Right lobe of liver (tissue), 6 donors: ENCODE data around the gene CANT1. TPM values are rescaled to one million over a fixed set of nuclear protein-coding genes. Genes with fewer than 3 reads are reported as not detected.

Source experiments
- ATAC-seq, 4 donors: fragments of 200-7000 bp; cut with Tn5 transposase; one replicate each; pipeline ENCODE4 v1.9.1; 2020; ENCODE audit warnings: mild to moderate bottlenecking in 4 of 4, moderate library complexity in 4 of 4
- DNase-seq, 3 donors: peaks; one replicate each; pipeline ENCODE4 v3.0.0-alpha.2; 2020
- H3K27ac ChIP-seq, 3 donors: fragments of 200-600 bp; one replicate each; pipeline ENCODE4 v1.8.0; 2022
- H3K27me3 ChIP-seq, 2 donors: fragments of 200-600 bp; one replicate each; pipeline ENCODE4 v1.8.0; 2022
- H3K36me3 ChIP-seq, 4 donors: fragments of 200-600 bp; sonication (generic) in 1 of 4; one replicate each; pipeline versions ENCODE4 v1.5.1 to v1.8.0; 2017 to 2022; ENCODE audit warnings: control low read depth in 1 of 4
- H3K4me1 ChIP-seq, 4 donors: fragments of 200-600 bp; sonication (generic) in 1 of 4; one replicate each; pipeline versions ENCODE4 v1.5.1 to v1.8.0; 2017 to 2022; ENCODE audit warnings: control low read depth in 1 of 4
- H3K4me3 ChIP-seq, 3 donors: fragments of 200-600 bp; one replicate each; pipeline ENCODE4 v1.8.0; 2022
- H3K9me3 ChIP-seq, 4 donors: fragments of 200-600 bp; sonication (generic) in 1 of 4; one replicate each; pipeline versions ENCODE4 v1.5.1 to v1.8.0; 2017 to 2022; ENCODE audit warnings: control low read depth in 1 of 4
- CTCF ChIP-seq, 4 donors: fragments of 200-600 bp in 3 of 4; fragments of 450-650 bp in 1 of 4; IDR thresholded peaks; one replicate each; pipeline versions ENCODE4 v1.5.1 to v1.8.0; 2016 to 2022; ENCODE audit warnings: antibody characterized with exemption in 4 of 4, mild to moderate bottlenecking in 2 of 4
- POLR2A ChIP-seq: fragments of 450-650 bp; IDR thresholded peaks from one replicate; pipeline ENCODE4 v1.6.1; 2017; ENCODE audit warnings: antibody characterized with exemption, mild to moderate bottlenecking
- WGBS: methylation state at CpG from one replicate; pipeline ENCODE4 v1.1.6; 2018; ENCODE audit warnings: low coverage, low lambda C conversion rate; ENCODE audit not compliant: insufficient coverage; ENCODE audit errors: missing lambda C conversion rate; 5-methylcytosine and 5-hydroxymethylcytosine counted together
- intact Hi-C, 2 donors: fragments of 100-400 bp; cut with DNase I; formaldehyde crosslinking; loops; one replicate each; pipeline versions ENCODE4 v1.11.2 to v1.14.1; 2022
- total RNA-seq, 6 experiments: library from RNA; depleted of rRNA in 2 of 6; stranded (reverse); fragments of >200 nt in 2 of 6; fragmentation: NEBNext Ultra II Directional in 3 of 6; extraction: Animal tissue kit (Norgen Biotek cat#: 25700) in 3 of 6; gene quantifications; one replicate each; pipeline versions ENCODE4 v1.1.0 to v1.2.4, GENCODE V29; 2016 to 2023
- donor health status: DM: no; HTN: yes; CAD: no.
- donor health status: DM: no; HTN: no; CAD: no.
- donor health status: DM: no; HTN: no; CAD: no.
- donor health status: DM: no; HTN: yes; CAD: no.
- donor health status: DM: no; HTN: yes; CAD: no.

CANT1 gene
- total RNA-seq, 6 experiments from 2014 or later = 15.6 to 26.3 (median 18.7) TPM

GRCh38 chr17:78977681-78977943 is 32.0 kb downstream of the CANT1 start:
- H3K4me3 ChIP-seq = no peak overlapping the region
- H3K9me3 ChIP-seq = no peaks in the 10 kb centered on the region
- H3K4me1 ChIP-seq = peaks cover 0 to 18% (median 5%) of the 10 kb centered on the region in 4 donors
- H3K36me3 ChIP-seq = no peaks in the 10 kb centered on the region
- WGBS = 46% methylated on average over 2 of the region's 8 CpGs
- DNase-seq (no peak), ATAC-seq (no peak)
- intact Hi-C loops = no loop called here
- H3K27me3 ChIP-seq = no peaks in the 10 kb centered on the region
- no peak overlapping the region for H3K27ac ChIP-seq
- TF ChIP-seq CTCF (IDR thresholded peaks at IDR 0.05) (no peak), POLR2A (no peak)

GRCh38 chr17:78976907-78977680 is 32.5 kb downstream of the CANT1 start:
- intact Hi-C loops = no loop called here
- no peaks in the 10 kb centered on the region for H3K36me3 ChIP-seq
- no peaks in the 10 kb centered on the region for H3K9me3 ChIP-seq
- no peak for DNase-seq
- no peaks in the 10 kb centered on the region for H3K27me3 ChIP-seq
- ATAC-seq = no peak
- peaks cover 0 to 18% (median 5%) of the 10 kb centered on the region in 4 donors for H3K4me1 ChIP-seq
- no peak overlapping the region for H3K4me3 ChIP-seq
- no peak for TF ChIP-seq CTCF (IDR thresholded peaks at IDR 0.05)
- TF ChIP-seq POLR2A = no peak
- WGBS = no CpG with 5 or more reads among the region's 20 CpGs
- no peak overlapping the region for H3K27ac ChIP-seq

GRCh38 chr17:78974635-78975591 is 34.7 kb downstream of the CANT1 start:
- Histone ChIP-seq H3K4me1 (peaks cover 0 to 23% (median 5%) of the 10 kb centered on the region in 4 donors), H3K27me3 (no peaks in the 10 kb centered on the region), H3K36me3 (no peaks in the 10 kb centered on the region), H3K27ac (peak overlapping the region in 2 of 3 donors; percentile 9 to 74), H3K9me3 (no peaks in the 10 kb centered on the region), H3K4me3 (peak overlapping the region in 2 of 3 donors; percentile 40 to 49)
- DNase-seq = peak; percentile 57 to 81 (median 75)
- WGBS = 41% methylated on average over 17 of the region's 30 CpGs
- peak; percentile 54 to 79 (median 66) for ATAC-seq
- peak; percentile 24 for TF ChIP-seq POLR2A
- TF ChIP-seq CTCF (IDR thresholded peaks at IDR 0.05) = no peak
- intact Hi-C loops = loop anchor here (5.0 kb wide), 1 partner anchor 108 kb away; no protein-coding TSS in a partner anchor

- 85% methylated on average over 8 of the region's 23 CpGs for WGBS
- intact Hi-C loops = loop anchor here (5.0 kb wide), 1 partner anchor 107 kb away; no protein-coding TSS in a partner anchor
- Histone ChIP-seq H3K4me1 (peaks cover 0 to 16% (median 5%) of the 10 kb centered on the region in 4 donors), H3K9me3 (no peaks in the 10 kb centered on the region), H3K27me3 (no peaks in the 10 kb centered on the region), H3K36me3 (no peaks in the 10 kb centered on the region), H3K27ac (no peak overlapping the region), H3K4me3 (no peak overlapping the region)
- ATAC-seq = no peak
- no peak for TF ChIP-seq CTCF (IDR thresholded peaks at IDR 0.05)
- no peak for TF ChIP-seq POLR2A
- DNase-seq = no peak
Observed at GRCh38 chr17:78973792-78974520, 35.6 kb downstream of the CANT1 start.
